GM19240 (cell line): ENCODE data around the gene TAS2R38.
A peak's percentile ranks its signal among the peaks of the same experiment; 100 is the strongest.

ENCODE experiments used
- DNase-seq: peaks from one replicate; pipeline ENCODE4 v3.0.0; 2011; ENCODE audit warnings: low spot score; ENCODE audit not compliant: insufficient read length

The TAS2R38 gene

GRCh38 chr7:141976524-141977245 lies 3.1 kb upstream of the TAS2R38 start:
- no peak for DNase-seq

GRCh38 chr7:141975806-141976523 lies 2.4 kb upstream of the TAS2R38 start:
- DNase-seq = peak; percentile 48

- DNase-seq = no peak
Measured at GRCh38 chr7:141974831-141975230, 1.3 kb upstream of the TAS2R38 start.

GRCh38 chr7:141960687-141961422 lies 12.7 kb downstream of the TAS2R38 start:
- no peak for DNase-seq

GRCh38 chr7:141956084-141956483 lies 17.5 kb downstream of the TAS2R38 start:
- no peak for DNase-seq

GRCh38 chr7:141954334-141954733 lies 19.2 kb downstream of the TAS2R38 start:
- DNase-seq = no peak

- no peak for DNase-seq
Measured at GRCh38 chr7:141952461-141952860, 21.1 kb downstream of the TAS2R38 start.

- no peak for DNase-seq
Measured at GRCh38 chr7:141950806-141951205, 22.8 kb downstream of the TAS2R38 start.

- DNase-seq = no peak
Measured at GRCh38 chr7:141949911-141950310, 23.7 kb downstream of the TAS2R38 start.

- DNase-seq = no peak
Measured at GRCh38 chr7:141949451-141949850, 24.1 kb downstream of the TAS2R38 start.

- no peak for DNase-seq
Measured at GRCh38 chr7:141949021-141949420, 24.6 kb downstream of the TAS2R38 start.

GRCh38 chr7:141946796-141947195 lies 26.8 kb downstream of the TAS2R38 start, which contains the start of gene CLEC5A:
Gene CLEC5A (minus strand): TSS chr7:141946974. CDS start chr7:141946292, 682 bp downstream.
- DNase-seq = no peak

GRCh38 chr7:141945356-141945755 lies 28.2 kb downstream of the TAS2R38 start:
- no peak for DNase-seq

- no peak for DNase-seq
Measured at GRCh38 chr7:141944811-141945210, 28.8 kb downstream of the TAS2R38 start.

GRCh38 chr7:141943846-141944245 lies 29.7 kb downstream of the TAS2R38 start:
- DNase-seq = no peak

GRCh38 chr7:141941075-141941474 lies 32.5 kb downstream of the TAS2R38 start:
- no peak for DNase-seq

GRCh38 chr7:141930211-141930610 lies 43.4 kb downstream of the TAS2R38 start:
- no peak for DNase-seq

GRCh38 chr7:141928845-141929195 lies 44.8 kb downstream of the TAS2R38 start:
- no peak for DNase-seq

- no peak for DNase-seq
Measured at GRCh38 chr7:141928146-141928844, 45.3 kb downstream of the TAS2R38 start.
